ENCODE results near the gene SOCS4.

Gene SOCS4

DNA sequence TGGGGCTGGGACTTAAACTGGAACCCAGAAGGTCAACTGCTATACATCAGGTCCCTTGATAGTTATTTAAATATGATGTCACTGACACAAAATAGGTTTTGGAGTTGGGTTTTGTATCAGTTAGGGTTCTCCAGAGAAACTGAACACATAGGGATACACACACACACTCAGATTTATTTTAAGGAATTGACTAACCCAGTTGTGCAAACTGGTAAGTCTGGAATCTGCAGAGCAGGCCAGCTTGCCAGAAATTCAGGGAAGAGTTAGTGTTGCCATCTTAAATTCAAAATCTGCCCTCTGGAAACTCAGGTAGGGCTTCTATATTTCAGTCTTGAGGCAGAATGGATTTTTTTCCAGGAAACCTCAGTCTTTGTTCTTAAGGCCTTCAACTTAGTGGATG, 61.3 kb downstream of the SOCS4 start:
- DNase-seq (ENCODE audit: low read depth in 2 of 2) = no peak

DNA sequence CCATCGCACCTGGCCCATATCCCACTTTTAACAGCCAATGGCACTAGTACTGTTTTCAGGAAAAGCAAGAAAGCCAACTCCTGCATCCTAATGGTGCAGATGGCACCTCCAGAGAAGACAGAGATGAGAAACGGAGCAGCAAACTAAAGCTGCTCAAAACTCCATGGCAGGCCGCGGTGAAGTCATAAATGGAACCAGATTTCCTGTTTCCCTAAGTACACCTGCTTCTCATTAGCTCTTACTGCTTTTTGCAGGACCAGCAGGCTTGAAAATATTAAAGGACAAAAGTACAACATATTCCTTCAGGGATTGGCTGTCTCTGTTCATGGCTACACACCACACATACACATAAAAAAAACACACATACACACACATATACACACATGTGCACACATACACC, 65.3 kb downstream of the SOCS4 start:
- no peak for DNase-seq (ENCODE audit: low read depth in 2 of 2)

DNA sequence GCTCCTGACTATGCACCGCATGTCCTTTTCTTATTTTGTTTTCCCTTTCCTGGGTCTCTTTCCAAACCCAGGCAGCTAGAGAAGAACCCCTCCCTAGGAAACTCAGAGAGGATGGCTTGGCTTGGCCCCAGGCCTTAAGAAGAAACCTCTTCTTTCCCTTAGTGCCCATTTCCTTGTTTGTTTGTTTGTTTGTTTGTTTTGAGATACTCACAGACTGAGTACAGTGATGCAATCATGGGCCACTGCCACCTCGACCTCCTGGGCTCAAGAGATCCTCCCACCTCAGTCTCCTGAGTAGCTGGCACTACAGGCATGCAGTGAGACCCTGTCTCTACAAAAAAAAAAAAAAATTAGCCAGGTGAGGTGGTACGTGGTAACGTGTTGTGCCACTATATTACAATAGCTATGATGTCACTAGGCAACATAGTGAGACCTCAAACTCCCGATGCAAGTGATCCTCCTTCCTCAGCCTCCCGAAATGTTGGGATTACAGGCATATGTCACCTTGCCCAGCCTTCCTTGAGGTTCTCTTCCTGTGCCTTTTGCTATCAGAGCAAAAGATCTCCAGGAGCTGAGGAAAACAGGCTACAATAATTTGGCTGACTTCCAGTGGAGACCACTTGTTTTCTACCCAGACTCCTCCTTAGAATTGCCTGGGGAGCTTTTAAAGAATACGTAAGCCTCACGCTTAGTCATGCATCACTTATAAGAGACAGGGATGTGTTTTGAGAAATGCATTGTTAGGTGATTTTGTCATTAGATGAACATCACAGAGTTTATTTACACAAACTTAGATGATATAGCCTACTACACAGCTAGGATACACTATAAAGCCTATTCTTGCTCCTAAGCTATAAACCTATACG, 67.5 kb downstream of the SOCS4 start:
- DNase-seq (ENCODE audit: low read depth in 2 of 2) = no peak

- DNase-seq (ENCODE audit: low read depth in 2 of 2) = peak; percentile 35 to 39
Observed at GRCh38 chr14:55097881-55098560, 71.0 kb downstream of the SOCS4 start.

DNA sequence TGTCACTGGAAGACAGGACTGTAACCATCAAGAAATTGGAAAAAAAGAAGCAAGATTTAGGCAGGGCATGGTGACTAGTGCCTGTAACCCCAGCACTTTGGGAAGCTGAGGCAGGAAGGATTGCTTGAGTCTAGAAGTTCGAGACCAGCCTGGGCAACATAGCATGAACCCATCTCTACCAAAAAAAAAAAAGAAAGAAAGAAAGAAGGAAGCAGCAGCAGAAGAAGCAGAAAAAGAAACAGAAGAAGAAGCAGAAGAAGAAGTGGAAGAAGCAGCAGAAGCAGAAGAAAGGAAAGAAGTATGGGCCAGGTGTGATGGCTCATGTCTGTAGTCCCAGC, 71.5 kb downstream of the SOCS4 start:
- DNase-seq (ENCODE audit: low read depth in 2 of 2) = no peak

Data from stimulated activated CD8-positive, alpha-beta memory T cell treated with anti-CD3 and anti-CD28 coated beads, Interleukin-7, amount 100 ng/mL, for 4 hours (primary cell).